ENCODE data around the gene RPUSD3. TPM values are rescaled to one million over a fixed set of nuclear protein-coding genes. Genes with fewer than 3 reads are reported as not detected.

The RPUSD3 gene
- total RNA-seq, 4 donors from 2014 or later, result 44.4 to 57.1 (median 50.7) TPM

DNA sequence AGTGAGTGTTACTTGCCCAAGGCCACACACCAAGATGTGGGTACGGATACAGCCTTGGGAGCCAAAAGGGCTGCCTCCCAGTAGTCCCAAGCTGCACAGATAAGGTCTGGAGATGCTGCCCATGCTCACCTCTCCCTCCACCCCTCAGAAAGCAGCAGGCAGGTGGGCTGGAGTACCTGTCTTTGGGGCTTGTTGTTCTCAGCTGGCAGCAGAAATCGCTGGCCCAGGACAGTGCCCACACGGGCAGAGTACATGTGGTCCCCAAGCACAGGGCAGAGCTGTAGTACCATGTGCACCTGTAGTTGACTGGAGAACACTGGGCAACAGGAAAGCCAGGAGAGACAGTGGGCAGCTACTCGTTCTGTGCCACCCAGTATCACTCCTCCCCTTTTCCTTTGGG lies 5.0 kb downstream of the RPUSD3 start:
- no peak for TF ChIP-seq POLR2A (IDR thresholded peaks at IDR 0.05)
- TF ChIP-seq, protein P1, sequence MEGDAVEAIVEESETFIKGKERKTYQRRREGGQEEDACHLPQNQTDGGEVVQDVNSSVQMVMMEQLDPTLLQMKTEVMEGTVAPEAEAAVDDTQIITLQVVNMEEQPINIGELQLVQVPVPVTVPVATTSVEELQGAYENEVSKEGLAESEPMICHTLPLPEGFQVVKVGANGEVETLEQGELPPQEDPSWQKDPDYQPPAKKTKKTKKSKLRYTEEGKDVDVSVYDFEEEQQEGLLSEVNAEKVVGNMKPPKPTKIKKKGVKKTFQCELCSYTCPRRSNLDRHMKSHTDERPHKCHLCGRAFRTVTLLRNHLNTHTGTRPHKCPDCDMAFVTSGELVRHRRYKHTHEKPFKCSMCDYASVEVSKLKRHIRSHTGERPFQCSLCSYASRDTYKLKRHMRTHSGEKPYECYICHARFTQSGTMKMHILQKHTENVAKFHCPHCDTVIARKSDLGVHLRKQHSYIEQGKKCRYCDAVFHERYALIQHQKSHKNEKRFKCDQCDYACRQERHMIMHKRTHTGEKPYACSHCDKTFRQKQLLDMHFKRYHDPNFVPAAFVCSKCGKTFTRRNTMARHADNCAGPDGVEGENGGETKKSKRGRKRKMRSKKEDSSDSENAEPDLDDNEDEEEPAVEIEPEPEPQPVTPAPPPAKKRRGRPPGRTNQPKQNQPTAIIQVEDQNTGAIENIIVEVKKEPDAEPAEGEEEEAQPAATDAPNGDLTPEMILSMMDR (IDR thresholded peaks at IDR 0.05), result no peak

DNA sequence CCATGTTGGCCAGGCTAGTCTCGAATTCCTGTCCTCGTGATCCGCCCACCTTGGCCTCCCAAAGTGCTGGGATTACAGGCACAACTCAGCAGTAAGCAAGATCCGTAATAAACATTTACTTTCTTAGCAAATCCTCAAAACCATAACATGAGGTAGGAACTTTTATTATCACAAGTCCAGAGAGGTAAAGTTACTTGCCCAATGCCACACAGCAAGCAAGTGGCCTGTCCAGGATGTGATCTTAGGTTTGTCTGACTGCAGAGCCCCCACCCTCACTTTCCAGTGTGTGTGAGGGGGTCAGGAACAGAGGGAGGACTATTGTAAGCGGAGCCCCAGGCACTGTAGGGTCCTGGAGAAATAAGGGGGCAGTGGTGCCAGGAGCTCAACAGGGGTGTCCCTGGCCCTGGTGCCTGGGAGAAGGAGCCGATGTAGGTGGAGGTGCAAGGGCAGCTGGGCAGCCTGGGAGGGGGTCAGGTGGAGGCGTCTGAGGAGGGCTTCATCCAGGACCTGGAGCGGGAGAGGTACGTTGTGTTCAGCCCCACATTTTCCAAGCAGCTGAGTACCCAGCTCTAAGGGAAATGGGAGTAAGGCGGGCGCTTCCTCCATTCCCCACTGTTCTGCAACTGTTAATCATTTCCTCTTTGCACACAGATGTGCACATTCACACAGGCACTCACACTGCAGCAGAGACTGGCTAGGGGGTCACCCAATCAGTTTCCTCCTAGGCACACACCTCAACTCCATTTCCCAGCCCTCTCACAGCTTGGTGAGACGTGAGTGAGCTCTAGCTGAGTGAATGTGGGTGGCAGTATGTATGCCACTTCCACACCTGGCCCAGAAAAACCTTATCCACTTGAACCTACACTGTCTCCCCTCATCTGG lies 5.9 kb downstream of the RPUSD3 start:
- no peak for DNase-seq (ENCODE audit: low spot score in 2 of 2)
- 78 to 80% methylated on average over 12 of the region's 12 CpGs for WGBS, 2 donors
- TF ChIP-seq, protein P1 (IDR thresholded peaks at IDR 0.05), result no peak
- TF ChIP-seq POLR2A (IDR thresholded peaks at IDR 0.05), result no peak
- no peak overlapping the region for H3K4me3 ChIP-seq (ENCODE audit: low read depth, poor library complexity, severe bottlenecking)
- intact Hi-C loops (cut with DNase I; ENCODE audit: low total_unique reads), result no loop called here

More for the DNA sequence above, 5.0 kb downstream of the RPUSD3 start:
- 59 to 83% methylated on average over 4 of the region's 4 CpGs for WGBS, 2 donors
- no peak for DNase-seq (ENCODE audit: low spot score in 2 of 2)
- intact Hi-C loops (cut with DNase I; ENCODE audit: low total_unique reads), result no loop called here
- no peak overlapping the region for H3K4me3 ChIP-seq (ENCODE audit: low read depth, poor library complexity, severe bottlenecking)

DNA sequence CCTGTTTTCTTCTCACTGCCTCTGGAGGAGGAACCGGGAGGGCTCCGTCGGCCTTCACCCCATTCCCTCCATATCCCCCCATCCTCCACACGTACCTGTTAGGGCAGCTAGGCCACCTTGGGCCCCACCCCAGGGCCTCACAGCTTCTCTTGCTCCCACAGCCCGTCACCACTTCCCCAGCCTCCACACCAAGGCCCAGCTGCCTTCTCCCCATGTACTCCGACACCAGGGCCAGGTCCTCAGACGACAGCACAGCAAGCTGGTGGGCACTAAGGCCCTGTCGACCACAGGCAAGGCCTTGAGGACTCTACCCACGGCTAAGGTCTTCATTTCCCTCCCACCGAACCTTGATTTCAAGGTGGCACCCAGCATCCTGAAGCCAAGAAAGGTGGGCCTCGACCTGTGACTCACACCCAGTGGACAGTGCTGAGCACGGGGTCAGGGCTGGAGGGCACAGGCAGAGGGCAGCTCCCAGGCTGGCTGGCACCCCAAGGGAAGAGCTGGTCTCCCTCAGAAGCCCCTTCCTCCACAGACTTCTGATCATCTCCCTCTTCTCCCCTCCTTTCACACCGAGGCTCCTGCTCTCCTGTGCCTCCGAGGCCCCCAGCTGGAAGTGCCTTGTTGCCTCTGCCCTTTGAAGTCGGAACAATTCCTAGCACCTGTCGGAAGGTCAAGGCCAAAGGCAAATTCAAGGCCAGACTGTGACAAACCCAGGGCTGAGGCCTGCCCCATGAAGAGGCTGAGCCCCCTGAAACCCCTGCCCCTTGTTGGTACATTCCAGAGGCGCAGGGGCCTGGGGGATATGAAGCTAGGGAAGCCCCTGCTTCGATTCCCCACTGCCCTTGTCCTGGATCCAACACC lies 9.1 kb downstream of the RPUSD3 start:
- intact Hi-C loops (cut with DNase I; ENCODE audit: low total_unique reads), result no loop called here
- WGBS, 2 donors, result 78 to 85% methylated on average over 16 to 18 of the region's 18 CpGs
- no peak for DNase-seq (ENCODE audit: low spot score in 2 of 2)
- H3K4me3 ChIP-seq (ENCODE audit: low read depth, poor library complexity, severe bottlenecking), result no peak overlapping the region
- TF ChIP-seq, protein P1 (IDR thresholded peaks at IDR 0.05), result peak in 1 of 3 donors; percentile 49
- no peak for TF ChIP-seq POLR2A (IDR thresholded peaks at IDR 0.05)

DNA sequence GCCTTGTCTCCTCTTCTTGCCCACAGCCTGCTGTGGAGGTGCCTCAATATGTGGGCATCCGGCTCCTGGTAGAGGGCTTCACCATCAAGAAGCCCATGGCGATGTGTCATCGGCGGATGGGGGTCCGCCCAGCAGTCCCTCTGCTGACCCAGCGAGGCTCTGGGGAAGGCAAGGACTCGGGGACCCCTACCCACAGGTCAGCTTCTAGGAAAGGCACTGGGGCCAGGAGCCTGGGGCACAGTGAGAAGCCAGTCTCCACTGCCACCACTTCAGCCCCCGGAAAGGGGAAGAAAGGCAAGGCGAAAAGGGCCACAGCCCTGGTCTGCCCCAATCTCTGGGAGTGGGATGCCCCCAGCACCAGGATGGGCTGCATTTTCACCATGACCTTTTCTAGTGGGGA lies 10.7 kb downstream of the RPUSD3 start:
- 93 to 94% methylated on average over 4 to 9 of the region's 9 CpGs for WGBS, 2 donors
- no peak for DNase-seq (ENCODE audit: low spot score in 2 of 2)
- intact Hi-C loops (cut with DNase I; ENCODE audit: low total_unique reads), result no loop called here

GRCh38 chr3:9831253-9831652 lies 12.6 kb downstream of the RPUSD3 start:
- intact Hi-C loops (cut with DNase I; ENCODE audit: low total_unique reads), result no loop called here
- WGBS, 2 donors, result 91 to 96% methylated on average over 3 of the region's 3 CpGs
- no peak for TF ChIP-seq POLR2A (IDR thresholded peaks at IDR 0.05)
- TF ChIP-seq, protein P1 (IDR thresholded peaks at IDR 0.05), result no peak
- H3K4me3 ChIP-seq (ENCODE audit: low read depth, poor library complexity, severe bottlenecking), result no peak overlapping the region
- no peak for DNase-seq (ENCODE audit: low spot score in 2 of 2)

More for the DNA sequence above, 10.7 kb downstream of the RPUSD3 start:
- H3K4me3 ChIP-seq (ENCODE audit: low read depth, poor library complexity, severe bottlenecking), result no peak overlapping the region
- TF ChIP-seq, protein P1 (IDR thresholded peaks at IDR 0.05), result no peak
- TF ChIP-seq POLR2A (IDR thresholded peaks at IDR 0.05), result no peak

Measured in lower leg skin (tissue), 4 donors.